K562 (cell line): ENCODE data around the gene NFIC. TPM values are rescaled to one million over a fixed set of nuclear protein-coding genes. Genes with fewer than 3 reads are reported as not detected.

Source experiments
- ARNT ChIP-seq, 2 experiments: fragments of 450-650 bp; IDR thresholded peaks; 2 replicates each; pipeline ENCODE4 v1.6.1; 2016; ENCODE audit warnings: mild to moderate bottlenecking in 1 of 2
- CHD2 ChIP-seq: IDR thresholded peaks from 2 replicates; pipeline ENCODE4 v1.6.1; 2011; ENCODE audit warnings: low read depth, low read length
- ETV1 ChIP-seq: fragments of 450-650 bp; conservative IDR thresholded peaks from 2 replicates; pipeline ENCODE4 v1.6.1; 2016; ENCODE audit warnings: missing genetic modification characterization, control low read depth, low read depth, missing compliant biosample characterization
- GTF2F1 ChIP-seq: IDR thresholded peaks from 2 replicates; pipeline ENCODE4 v1.6.1; 2011; ENCODE audit warnings: low read depth, low read length, improper control_type of control experiment
- HCFC1 ChIP-seq: IDR thresholded peaks from 2 replicates; pipeline ENCODE4 v1.6.1; 2012; ENCODE audit warnings: low read depth, low read length, improper control_type of control experiment
- HDAC2 ChIP-seq: fragments of 450-650 bp; IDR thresholded peaks from 2 replicates; pipeline ENCODE4 v1.6.1; 2016; ENCODE audit warnings: mild to moderate bottlenecking
- HNRNPK ChIP-seq: fragments of 200-400 bp; formaldehyde crosslinking; IDR thresholded peaks from one replicate; pipeline ENCODE4 v1.6.1; 2018; ENCODE audit warnings: mild to moderate bottlenecking, low read depth, low read length; ENCODE audit not compliant: poor library complexity, severe bottlenecking
- ILF3 ChIP-seq: fragments of 450-650 bp; IDR thresholded peaks from 2 replicates; pipeline ENCODE4 v1.6.1; 2018; ENCODE audit warnings: antibody characterized with exemption, mild to moderate bottlenecking, moderate library complexity, borderline replicate concordance
- MTA3 ChIP-seq: fragments of 450-650 bp; formaldehyde crosslinking; IDR thresholded peaks from 2 replicates; pipeline ENCODE4 v1.6.1; 2017; ENCODE audit warnings: mild to moderate bottlenecking, borderline replicate concordance
- NCOA2 ChIP-seq, 2 experiments: fragments of 450-650 bp; IDR thresholded peaks; 2 replicates each; pipeline ENCODE4 v1.6.1; 2018; ENCODE audit warnings: mild to moderate bottlenecking in 2 of 2, moderate library complexity in 1 of 2; ENCODE audit not compliant: partially characterized antibody in 2 of 2
- NCOA6 ChIP-seq: fragments of 450-650 bp; IDR thresholded peaks from 2 replicates; pipeline ENCODE4 v1.6.1; 2017; ENCODE audit warnings: mild to moderate bottlenecking
- NFYB ChIP-seq: IDR thresholded peaks from 2 replicates; pipeline ENCODE4 v1.6.1; 2011; ENCODE audit warnings: mild to moderate bottlenecking, moderate library complexity; ENCODE audit not compliant: insufficient read length; ENCODE audit errors: extremely low read depth
- PYGO2 ChIP-seq: fragments of 450-650 bp; IDR thresholded peaks from 2 replicates; pipeline ENCODE4 v1.6.1; 2016; ENCODE audit warnings: mild to moderate bottlenecking, missing genetic modification characterization, moderate library complexity, missing compliant biosample characterization
- RAD21 ChIP-seq, 2 experiments: fragments of 250-450 bp in 1 of 2; fragments of 450-650 bp in 1 of 2; sonication (Bioruptor Pico) in 1 of 2; formaldehyde crosslinking in 1 of 2; IDR thresholded peaks in 1 of 2; conservative IDR thresholded peaks in 1 of 2; 2 replicates each; pipeline versions ENCODE4 v1.4.0 to v1.8.0; 2020 to 2022; ENCODE audit warnings: mild to moderate bottlenecking in 2 of 2, moderate library complexity in 1 of 2
- RBBP5 ChIP-seq: fragments of 200-600 bp; sonication (generic); IDR thresholded peaks from 2 replicates; pipeline ENCODE4 v1.6.1; 2012; ENCODE audit warnings: borderline replicate concordance, mild to moderate bottlenecking, low read length, control low read depth, inconsistent platforms; ENCODE audit not compliant: insufficient read depth, poor library complexity, severe bottlenecking
- SMAD2 ChIP-seq: fragments of 150-350 bp; IDR thresholded peaks from 2 replicates; pipeline ENCODE4 v1.6.1; 2014; ENCODE audit warnings: low read depth, mild to moderate bottlenecking, low read length
- SMARCE1 ChIP-seq: fragments of 450-650 bp; IDR thresholded peaks from 2 replicates; pipeline ENCODE4 v1.7.1; 2016; ENCODE audit warnings: mild to moderate bottlenecking
- SRSF1 ChIP-seq: fragments of 200-400 bp; formaldehyde crosslinking; IDR thresholded peaks from 2 replicates; pipeline ENCODE4 v1.6.1; 2017; ENCODE audit warnings: mild to moderate bottlenecking, low read depth, low read length, moderate library complexity
- STAT5A ChIP-seq: IDR thresholded peaks from 2 replicates; pipeline ENCODE4 v1.6.1; 2012; ENCODE audit warnings: low read length, inconsistent platforms, borderline replicate concordance
- ZNF57 ChIP-seq: fragments of 450-650 bp; formaldehyde crosslinking; IDR thresholded peaks from 2 replicates; pipeline ENCODE4 v1.4.0; 2020; ENCODE audit warnings: mild to moderate bottlenecking, moderate library complexity
- ZNF77 ChIP-seq: fragments of 250-450 bp; sonication (Bioruptor Pico); IDR thresholded peaks from 2 replicates; pipeline ENCODE4 v1.5.0; 2020
- polyA plus RNA-seq, 8 experiments: library from polyadenylated mRNA; depleted of rRNA in 4 of 8; stranded (reverse) in 5 of 8; unstranded in 3 of 8; fragments of >200 nt; fragmentation: Nextera tagmentation in 2 of 8; fragmentation: Illumina TruSeq in 1 of 8; extraction: Ambion mirVana in 2 of 8; extraction: Trizol in 1 of 8; gene quantifications; 2 replicates each; pipeline versions ENCODE4 v1.2.1 to v1.2.3, GENCODE V29; 2011 to 2014; ENCODE audit warnings: inconsistent platforms in 1 of 8, missing spikeins in 1 of 8
- total RNA-seq, 7 experiments: library from RNA; depleted of rRNA in 6 of 7; stranded (reverse); fragments of >200 nt in 6 of 7; fragmentation: Illumina TruSeq in 2 of 7; extraction: Trizol in 2 of 7; gene quantifications; 2 replicates each; pipeline versions ENCODE4 v1.2.1 to v1.2.3, GENCODE V29; 2011 to 2021; ENCODE audit warnings: low replicate concordance in 1 of 7
- TF ChIP-seq, protein P1 (sequence below): fragments of 200-800 bp; sonication (Bioruptor generic); IDR thresholded peaks from 2 replicates; pipeline ENCODE4 v1.6.1; 2017; ENCODE audit warnings: missing genetic modification characterization, missing compliant biosample characterization
- TF ChIP-seq, protein P2 (sequence below), 3 experiments: IDR thresholded peaks in 2 of 3; conservative IDR thresholded peaks in 1 of 3; 2 replicates each; pipeline ENCODE4 v1.5.1; 2011 to 2012; ENCODE audit warnings: low read length in 3 of 3, mild to moderate bottlenecking in 3 of 3, control low read depth in 2 of 3, improper control_type of control experiment in 1 of 3, inconsistent platforms in 1 of 3, low read depth in 1 of 3, mixed read lengths in 1 of 3, moderate library complexity in 1 of 3; ENCODE audit not compliant: insufficient read depth in 2 of 3
- TF ChIP-seq, protein P3 (sequence below): fragments of 250-450 bp; sonication (Bioruptor Pico); IDR thresholded peaks from 2 replicates; pipeline ENCODE4 v1.5.0; 2020; ENCODE audit warnings: mild to moderate bottlenecking, borderline replicate concordance

Gene NFIC
- total and polyA plus RNA-seq, 9 of the 15 experiments (the other 6 are each of a cell fraction or from before 2014, with no cell fraction given) = 0.71 to 62.1 (median 6.9) TPM

- TF ChIP-seq ILF3 = no peak
- TF ChIP-seq, protein P1, sequence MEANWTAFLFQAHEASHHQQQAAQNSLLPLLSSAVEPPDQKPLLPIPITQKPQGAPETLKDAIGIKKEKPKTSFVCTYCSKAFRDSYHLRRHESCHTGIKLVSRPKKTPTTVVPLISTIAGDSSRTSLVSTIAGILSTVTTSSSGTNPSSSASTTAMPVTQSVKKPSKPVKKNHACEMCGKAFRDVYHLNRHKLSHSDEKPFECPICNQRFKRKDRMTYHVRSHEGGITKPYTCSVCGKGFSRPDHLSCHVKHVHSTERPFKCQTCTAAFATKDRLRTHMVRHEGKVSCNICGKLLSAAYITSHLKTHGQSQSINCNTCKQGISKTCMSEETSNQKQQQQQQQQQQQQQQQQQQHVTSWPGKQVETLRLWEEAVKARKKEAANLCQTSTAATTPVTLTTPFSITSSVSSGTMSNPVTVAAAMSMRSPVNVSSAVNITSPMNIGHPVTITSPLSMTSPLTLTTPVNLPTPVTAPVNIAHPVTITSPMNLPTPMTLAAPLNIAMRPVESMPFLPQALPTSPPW (CRISPR knock-in tag) = peak; percentile 99
- no peak for TF ChIP-seq SRSF1
- TF ChIP-seq MTA3 = peak; percentile 57
- TF ChIP-seq, protein P2, sequence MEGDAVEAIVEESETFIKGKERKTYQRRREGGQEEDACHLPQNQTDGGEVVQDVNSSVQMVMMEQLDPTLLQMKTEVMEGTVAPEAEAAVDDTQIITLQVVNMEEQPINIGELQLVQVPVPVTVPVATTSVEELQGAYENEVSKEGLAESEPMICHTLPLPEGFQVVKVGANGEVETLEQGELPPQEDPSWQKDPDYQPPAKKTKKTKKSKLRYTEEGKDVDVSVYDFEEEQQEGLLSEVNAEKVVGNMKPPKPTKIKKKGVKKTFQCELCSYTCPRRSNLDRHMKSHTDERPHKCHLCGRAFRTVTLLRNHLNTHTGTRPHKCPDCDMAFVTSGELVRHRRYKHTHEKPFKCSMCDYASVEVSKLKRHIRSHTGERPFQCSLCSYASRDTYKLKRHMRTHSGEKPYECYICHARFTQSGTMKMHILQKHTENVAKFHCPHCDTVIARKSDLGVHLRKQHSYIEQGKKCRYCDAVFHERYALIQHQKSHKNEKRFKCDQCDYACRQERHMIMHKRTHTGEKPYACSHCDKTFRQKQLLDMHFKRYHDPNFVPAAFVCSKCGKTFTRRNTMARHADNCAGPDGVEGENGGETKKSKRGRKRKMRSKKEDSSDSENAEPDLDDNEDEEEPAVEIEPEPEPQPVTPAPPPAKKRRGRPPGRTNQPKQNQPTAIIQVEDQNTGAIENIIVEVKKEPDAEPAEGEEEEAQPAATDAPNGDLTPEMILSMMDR (IDR thresholded peaks at IDR 0.05 in 2 of 3, conservative IDR thresholded peaks at IDR 0.05 in 1 of 3; ENCODE audit: insufficient read depth in 2 of 3, low read depth in 1 of 3, low read length in 3 of 3) = no peak
- TF ChIP-seq ZNF57 (CRISPR knock-in tag) = no peak
- TF ChIP-seq RBBP5 = peak; percentile 76
- no peak for TF ChIP-seq STAT5A
- TF ChIP-seq NFYB = no peak
- no peak for TF ChIP-seq SMARCE1
- TF ChIP-seq CHD2 = no peak
- TF ChIP-seq ETV1 (tag) = no peak
- TF ChIP-seq ZNF77 (CRISPR knock-in tag) = no peak
- no peak for TF ChIP-seq HCFC1
- no peak for TF ChIP-seq NCOA2 (IDR thresholded peaks at IDR 0.05; ENCODE audit: partially characterized antibody in 2 of 2)
- TF ChIP-seq NCOA6 = no peak
- no peak for TF ChIP-seq HDAC2
- TF ChIP-seq, protein P3, sequence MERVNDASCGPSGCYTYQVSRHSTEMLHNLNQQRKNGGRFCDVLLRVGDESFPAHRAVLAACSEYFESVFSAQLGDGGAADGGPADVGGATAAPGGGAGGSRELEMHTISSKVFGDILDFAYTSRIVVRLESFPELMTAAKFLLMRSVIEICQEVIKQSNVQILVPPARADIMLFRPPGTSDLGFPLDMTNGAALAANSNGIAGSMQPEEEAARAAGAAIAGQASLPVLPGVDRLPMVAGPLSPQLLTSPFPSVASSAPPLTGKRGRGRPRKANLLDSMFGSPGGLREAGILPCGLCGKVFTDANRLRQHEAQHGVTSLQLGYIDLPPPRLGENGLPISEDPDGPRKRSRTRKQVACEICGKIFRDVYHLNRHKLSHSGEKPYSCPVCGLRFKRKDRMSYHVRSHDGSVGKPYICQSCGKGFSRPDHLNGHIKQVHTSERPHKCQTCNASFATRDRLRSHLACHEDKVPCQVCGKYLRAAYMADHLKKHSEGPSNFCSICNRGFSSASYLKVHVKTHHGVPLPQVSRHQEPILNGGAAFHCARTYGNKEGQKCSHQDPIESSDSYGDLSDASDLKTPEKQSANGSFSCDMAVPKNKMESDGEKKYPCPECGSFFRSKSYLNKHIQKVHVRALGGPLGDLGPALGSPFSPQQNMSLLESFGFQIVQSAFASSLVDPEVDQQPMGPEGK (CRISPR knock-in tag) = no peak
- TF ChIP-seq GTF2F1 = no peak
- TF ChIP-seq RAD21 (CRISPR knock-in tag; conservative IDR thresholded peaks at IDR 0.05 in 1 of 2, IDR thresholded peaks at IDR 0.05 in 1 of 2) = no peak
- no peak for TF ChIP-seq ARNT (IDR thresholded peaks at IDR 0.05)
- no peak for TF ChIP-seq PYGO2 (tag)
- no peak for TF ChIP-seq HNRNPK
- no peak for TF ChIP-seq SMAD2
Measured at GRCh38 chr19:3359015-3359918, 7.1 kb upstream of the NFIC start (continued).
